ENCODE data around the gene TMEM167B. TPM values are rescaled to one million over a fixed set of nuclear protein-coding genes. Genes with fewer than 3 reads are reported as not detected.

Gene TMEM167B
- total RNA-seq, 2 donors from 2014 or later = 26.8 to 51.9 TPM

- H3K27ac Mint-ChIP-seq = no peak overlapping the region
Observed at GRCh38 chr1:109094871-109095270, 4.3 kb downstream of the TMEM167B start.

GRCh38 chr1:109095631-109096030 lies 5.1 kb downstream of the TMEM167B start:
- no peak for ATAC-seq (replicated peaks)
- H3K27ac Mint-ChIP-seq = no peak overlapping the region
- no peaks in the 10 kb centered on the region for H3K9me3 Mint-ChIP-seq
- no peak overlapping the region for H3K4me3 Mint-ChIP-seq
- peaks cover 22% of the 10 kb centered on the region for H3K4me1 Mint-ChIP-seq
- H3K27me3 Mint-ChIP-seq = no peaks in the 10 kb centered on the region
- H3K36me3 Mint-ChIP-seq (ENCODE audit: low read depth) = peaks cover 78% of the 10 kb centered on the region

More at GRCh38 chr1:109094871-109095270, 4.3 kb downstream of the TMEM167B start:
- Mint-ChIP-seq H3K4me1 (peaks cover 20% of the 10 kb centered on the region), H3K27me3 (no peaks in the 10 kb centered on the region), H3K36me3 (ENCODE audit: low read depth) (peaks cover 72% of the 10 kb centered on the region), H3K9me3 (no peaks in the 10 kb centered on the region), H3K4me3 (no peak overlapping the region)
- ATAC-seq (replicated peaks) = no peak

- no peak for ATAC-seq (replicated peaks)
- Mint-ChIP-seq H3K36me3 (ENCODE audit: low read depth) (peaks cover 82% of the 10 kb centered on the region), H3K4me1 (peaks cover 22% of the 10 kb centered on the region), H3K4me3 (no peak overlapping the region), H3K27ac (no peak overlapping the region), H3K27me3 (no peaks in the 10 kb centered on the region), H3K9me3 (no peaks in the 10 kb centered on the region)
Observed at GRCh38 chr1:109096120-109096519, 5.6 kb downstream of the TMEM167B start.

- Mint-ChIP-seq H3K36me3 (ENCODE audit: low read depth) (peaks cover 73% of the 10 kb centered on the region), H3K4me3 (peak overlapping the region; percentile 94), H3K27ac (peak overlapping the region; percentile 98)
Observed at GRCh38 chr1:109099938-109100773, 9.6 kb downstream of the TMEM167B start.

GRCh38 chr1:109104364-109105151 lies 14.0 kb downstream of the TMEM167B start:
- H3K27ac Mint-ChIP-seq = no peak overlapping the region
- no peaks in the 10 kb centered on the region for H3K9me3 Mint-ChIP-seq
- no peak overlapping the region for H3K4me3 Mint-ChIP-seq
- no peaks in the 10 kb centered on the region for H3K27me3 Mint-ChIP-seq
- peaks cover 46% of the 10 kb centered on the region for H3K36me3 Mint-ChIP-seq (ENCODE audit: low read depth)
- ATAC-seq (replicated peaks) = no peak
- H3K4me1 Mint-ChIP-seq = peaks cover 5% of the 10 kb centered on the region

More at GRCh38 chr1:109099938-109100773, 9.6 kb downstream of the TMEM167B start:
- Mint-ChIP-seq H3K4me1 (peaks cover 5% of the 10 kb centered on the region), H3K27me3 (no peaks in the 10 kb centered on the region), H3K9me3 (no peaks in the 10 kb centered on the region)
- ATAC-seq (replicated peaks) = peak; percentile 93

- Mint-ChIP-seq H3K27ac (no peak overlapping the region), H3K4me1 (no peaks in the 10 kb centered on the region), H3K27me3 (no peaks in the 10 kb centered on the region), H3K36me3 (ENCODE audit: low read depth) (peaks cover 34% of the 10 kb centered on the region), H3K4me3 (no peak overlapping the region), H3K9me3 (no peaks in the 10 kb centered on the region)
- ATAC-seq (replicated peaks) = no peak
Observed at GRCh38 chr1:109105881-109106280, 15.3 kb downstream of the TMEM167B start.

GRCh38 chr1:109107785-109108184 lies 17.2 kb downstream of the TMEM167B start:
- Mint-ChIP-seq H3K4me3 (no peak overlapping the region), H3K9me3 (no peaks in the 10 kb centered on the region), H3K36me3 (ENCODE audit: low read depth) (peaks cover 18% of the 10 kb centered on the region), H3K27ac (no peak overlapping the region), H3K4me1 (peaks cover under 1% of the 10 kb centered on the region), H3K27me3 (no peaks in the 10 kb centered on the region)
- no peak for ATAC-seq (replicated peaks)

GRCh38 chr1:109109906-109110305 lies 19.3 kb downstream of the TMEM167B start:
- peak overlapping the region; percentile 67 for H3K27ac Mint-ChIP-seq
- H3K9me3 Mint-ChIP-seq = no peaks in the 10 kb centered on the region
- H3K4me1 Mint-ChIP-seq = peaks cover 12% of the 10 kb centered on the region
- no peaks in the 10 kb centered on the region for H3K27me3 Mint-ChIP-seq
- ATAC-seq (replicated peaks) = no peak
- peaks cover 7% of the 10 kb centered on the region for H3K36me3 Mint-ChIP-seq (ENCODE audit: low read depth)
- H3K4me3 Mint-ChIP-seq = no peak overlapping the region

- no peaks in the 10 kb centered on the region for H3K9me3 Mint-ChIP-seq
- H3K27ac Mint-ChIP-seq = peak overlapping the region; percentile 72
- H3K4me3 Mint-ChIP-seq = no peak overlapping the region
- ATAC-seq (replicated peaks) = no peak
- peaks cover 14% of the 10 kb centered on the region for H3K36me3 Mint-ChIP-seq (ENCODE audit: low read depth)
- H3K4me1 Mint-ChIP-seq = peaks cover 24% of the 10 kb centered on the region
- no peaks in the 10 kb centered on the region for H3K27me3 Mint-ChIP-seq
Observed at GRCh38 chr1:109111386-109112055, 21.0 kb downstream of the TMEM167B start.

GRCh38 chr1:109112056-109112651 lies 21.6 kb downstream of the TMEM167B start:
- peaks cover 14% of the 10 kb centered on the region for H3K36me3 Mint-ChIP-seq (ENCODE audit: low read depth)
- H3K27me3 Mint-ChIP-seq = no peaks in the 10 kb centered on the region
- no peaks in the 10 kb centered on the region for H3K9me3 Mint-ChIP-seq
- ATAC-seq (replicated peaks) = no peak
- H3K4me3 Mint-ChIP-seq = peak overlapping the region; percentile 83
- H3K4me1 Mint-ChIP-seq = peaks cover 24% of the 10 kb centered on the region
- H3K27ac Mint-ChIP-seq = peak overlapping the region; percentile 72

GRCh38 chr1:109112652-109113285 lies 22.2 kb downstream of the TMEM167B start:
- H3K9me3 Mint-ChIP-seq = no peaks in the 10 kb centered on the region
- peak; percentile 58 for ATAC-seq (replicated peaks)
- peaks cover 24% of the 10 kb centered on the region for H3K4me1 Mint-ChIP-seq
- peak overlapping the region; percentile 72 for H3K27ac Mint-ChIP-seq
- H3K36me3 Mint-ChIP-seq (ENCODE audit: low read depth) = peaks cover 14% of the 10 kb centered on the region
- H3K4me3 Mint-ChIP-seq = peak overlapping the region; percentile 83
- no peaks in the 10 kb centered on the region for H3K27me3 Mint-ChIP-seq

- Mint-ChIP-seq H3K4me1 (peaks cover 31% of the 10 kb centered on the region), H3K9me3 (no peaks in the 10 kb centered on the region), H3K4me3 (peak within 1 kb of the TSS; percentile 83), H3K27me3 (no peaks in the 10 kb centered on the region), H3K27ac (peak within 1 kb of the TSS; percentile 72), H3K36me3 (ENCODE audit: low read depth) (peaks cover 14% of the 10 kb centered on the region)
- peak; percentile 75 for ATAC-seq (replicated peaks)
Observed at GRCh38 chr1:109113590-109114341, 23.2 kb downstream of the TMEM167B start, which contains the start of gene ELAPOR1. Gene ELAPOR1 (plus strand): TSS chr1:109114115. CDS start chr1:109114184, 69 bp downstream.

GRCh38 chr1:109114342-109114674 lies 23.7 kb downstream of the TMEM167B start:
- Mint-ChIP-seq H3K9me3 (no peaks in the 10 kb centered on the region), H3K36me3 (ENCODE audit: low read depth) (peaks cover 14% of the 10 kb centered on the region), H3K4me1 (peaks cover 31% of the 10 kb centered on the region), H3K27me3 (no peaks in the 10 kb centered on the region), H3K4me3 (peak overlapping the region; percentile 83), H3K27ac (peak overlapping the region; percentile 72)
- peak; percentile 46 for ATAC-seq (replicated peaks)

Measured in activated T-helper 17 cell treated with anti-CD3 and anti-CD28 coated beads, Interleukin-2, amount 50 U/mL, for 72 hours (primary cell).